ENCODE measurements around the gene LRRC46. TPM values are rescaled to one million over a fixed set of nuclear protein-coding genes. Genes with fewer than 3 reads are reported as not detected.

Gene LRRC46
- total and polyA plus RNA-seq, 9 of the 15 experiments (the other 6 are each of a cell fraction or from before 2014, with no cell fraction given), result 0.39 to 1.4 (median 0.53) TPM; not detected in 1

DNA sequence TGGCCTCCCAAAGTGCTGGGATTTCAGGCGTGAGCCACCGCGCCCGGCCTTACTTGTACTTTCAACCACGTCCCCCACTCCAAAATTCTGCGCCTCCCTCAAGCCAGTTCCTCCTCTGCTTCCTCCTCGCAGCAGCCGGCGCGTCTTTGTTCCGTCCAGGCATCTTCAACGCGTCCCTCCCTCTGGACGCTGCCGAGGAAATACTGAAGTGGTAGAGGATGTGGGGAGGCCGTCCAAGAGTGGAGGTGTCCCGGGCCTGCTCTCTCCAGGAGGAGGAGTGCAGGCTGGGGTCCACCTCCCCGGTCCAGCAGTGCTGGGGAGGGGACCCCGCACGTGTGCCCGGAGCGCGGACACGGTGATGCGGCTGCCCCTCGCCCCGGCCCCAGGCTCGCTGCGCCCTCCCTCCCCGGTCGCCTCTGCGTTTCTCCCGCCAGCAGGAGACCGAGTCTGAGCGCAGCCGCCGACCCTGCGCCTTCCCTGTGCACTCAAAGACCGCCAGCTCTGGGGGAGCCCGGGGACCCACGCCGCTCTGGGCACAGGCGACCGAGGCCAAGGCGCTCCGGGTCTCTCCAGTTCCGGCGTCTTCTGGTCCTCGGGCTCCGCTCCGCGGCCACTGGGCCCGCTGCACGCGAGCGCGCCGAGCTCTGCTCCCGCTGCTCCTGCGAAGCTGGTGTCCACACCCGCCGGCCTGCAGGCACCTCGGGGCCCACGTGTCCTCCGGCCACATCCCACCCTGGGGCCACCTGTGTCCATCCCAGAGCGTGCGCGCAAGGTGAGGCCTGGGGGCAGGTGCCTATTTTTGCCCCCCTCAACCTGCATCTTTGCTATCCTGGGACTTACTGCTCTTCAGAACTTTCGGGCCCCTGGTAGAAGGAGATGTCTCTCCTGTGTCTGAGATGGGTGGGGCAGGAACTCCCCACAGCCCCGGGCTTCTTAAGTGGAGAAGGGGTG is 41.6 kb upstream of the LRRC46 start (continued):
- TF ChIP-seq TAF1 (IDR thresholded peaks at IDR 0.05; ENCODE audit: control insufficient read depth, extremely low read depth, insufficient read depth, low read length, severe bottlenecking) (no peak), KDM5B (IDR thresholded peaks at IDR 0.05; ENCODE audit: insufficient replicate concordance, low read depth, low read length) (no peak), NFE2L1 (tag; IDR thresholded peaks at IDR 0.05; ENCODE audit: borderline replicate concordance, low read depth) (no peak), NFXL1 (CRISPR knock-in tag; IDR thresholded peaks at IDR 0.05) (no peak), ZNF644 (tag; IDR thresholded peaks at IDR 0.05; ENCODE audit: low read depth) (no peak), ZNF75A (CRISPR knock-in tag; IDR thresholded peaks at IDR 0.05) (no peak), ZNF324 (CRISPR knock-in tag; IDR thresholded peaks at IDR 0.05) (no peak), ZNF384 (IDR thresholded peaks at IDR 0.05; ENCODE audit: low read depth, low read length) (no peak), NFRKB (IDR thresholded peaks at IDR 0.05; ENCODE audit: low read depth) (no peak), ETV5 (CRISPR knock-in tag; IDR thresholded peaks at IDR 0.05; ENCODE audit: low read depth) (no peak), SP1 (CRISPR knock-in tag; IDR thresholded peaks at IDR 0.05) (no peak), NEUROD1 (IDR thresholded peaks at IDR 0.05; ENCODE audit: borderline replicate concordance, low read depth, low read length, partially characterized antibody) (no peak), MEF2D (tag; conservative IDR thresholded peaks at IDR 0.05; ENCODE audit: low read depth) (no peak), TEAD4 (IDR thresholded peaks at IDR 0.05; ENCODE audit: low read length) (no peak), TEAD4 (CRISPR knock-in tag; IDR thresholded peaks at IDR 0.05; ENCODE audit: borderline replicate concordance) (0 out of 2 replicates have a peak, but pooled peaks have one; percentile 21), MAZ (CRISPR knock-in tag; conservative IDR thresholded peaks at IDR 0.05 in 1 of 2, IDR thresholded peaks at IDR 0.05 in 1 of 2) (no peak), CHD2 (IDR thresholded peaks at IDR 0.05; ENCODE audit: low read depth, low read length) (no peak), CAMTA2 (CRISPR knock-in tag; conservative IDR thresholded peaks at IDR 0.05) (no peak), GATAD2B (IDR thresholded peaks at IDR 0.05; ENCODE audit: borderline replicate concordance) (no peak), NFIX (CRISPR knock-in tag; IDR thresholded peaks at IDR 0.05; ENCODE audit: low read depth) (no peak), ATF1 (CRISPR knock-in tag; IDR thresholded peaks at IDR 0.05) (no peak), ATF1 (tag; IDR thresholded peaks at IDR 0.05) (no peak)
- TF ChIP-seq, protein P1, sequence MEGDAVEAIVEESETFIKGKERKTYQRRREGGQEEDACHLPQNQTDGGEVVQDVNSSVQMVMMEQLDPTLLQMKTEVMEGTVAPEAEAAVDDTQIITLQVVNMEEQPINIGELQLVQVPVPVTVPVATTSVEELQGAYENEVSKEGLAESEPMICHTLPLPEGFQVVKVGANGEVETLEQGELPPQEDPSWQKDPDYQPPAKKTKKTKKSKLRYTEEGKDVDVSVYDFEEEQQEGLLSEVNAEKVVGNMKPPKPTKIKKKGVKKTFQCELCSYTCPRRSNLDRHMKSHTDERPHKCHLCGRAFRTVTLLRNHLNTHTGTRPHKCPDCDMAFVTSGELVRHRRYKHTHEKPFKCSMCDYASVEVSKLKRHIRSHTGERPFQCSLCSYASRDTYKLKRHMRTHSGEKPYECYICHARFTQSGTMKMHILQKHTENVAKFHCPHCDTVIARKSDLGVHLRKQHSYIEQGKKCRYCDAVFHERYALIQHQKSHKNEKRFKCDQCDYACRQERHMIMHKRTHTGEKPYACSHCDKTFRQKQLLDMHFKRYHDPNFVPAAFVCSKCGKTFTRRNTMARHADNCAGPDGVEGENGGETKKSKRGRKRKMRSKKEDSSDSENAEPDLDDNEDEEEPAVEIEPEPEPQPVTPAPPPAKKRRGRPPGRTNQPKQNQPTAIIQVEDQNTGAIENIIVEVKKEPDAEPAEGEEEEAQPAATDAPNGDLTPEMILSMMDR (IDR thresholded peaks at IDR 0.05 in 2 of 3, conservative IDR thresholded peaks at IDR 0.05 in 1 of 3; ENCODE audit: insufficient read depth in 2 of 3, low read depth in 1 of 3, low read length in 3 of 3), result peak; percentile 60 to 72 (median 61)
- TF ChIP-seq, protein P2, sequence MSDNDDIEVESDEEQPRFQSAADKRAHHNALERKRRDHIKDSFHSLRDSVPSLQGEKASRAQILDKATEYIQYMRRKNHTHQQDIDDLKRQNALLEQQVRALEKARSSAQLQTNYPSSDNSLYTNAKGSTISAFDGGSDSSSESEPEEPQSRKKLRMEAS (CRISPR knock-in tag; IDR thresholded peaks at IDR 0.05), result 0 out of 2 replicates have a peak, but pooled peaks have one; percentile 27
- TF ChIP-seq, protein P3, sequence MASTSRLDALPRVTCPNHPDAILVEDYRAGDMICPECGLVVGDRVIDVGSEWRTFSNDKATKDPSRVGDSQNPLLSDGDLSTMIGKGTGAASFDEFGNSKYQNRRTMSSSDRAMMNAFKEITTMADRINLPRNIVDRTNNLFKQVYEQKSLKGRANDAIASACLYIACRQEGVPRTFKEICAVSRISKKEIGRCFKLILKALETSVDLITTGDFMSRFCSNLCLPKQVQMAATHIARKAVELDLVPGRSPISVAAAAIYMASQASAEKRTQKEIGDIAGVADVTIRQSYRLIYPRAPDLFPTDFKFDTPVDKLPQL (IDR thresholded peaks at IDR 0.05; ENCODE audit: extremely low read depth, insufficient read length), result no peak
